ENCODE measurements around the gene ASCC2.

GRCh38 chr22:29825578-29825977 is 12.5 kb downstream of the ASCC2 start:
- TF ChIP-seq, protein P1, sequence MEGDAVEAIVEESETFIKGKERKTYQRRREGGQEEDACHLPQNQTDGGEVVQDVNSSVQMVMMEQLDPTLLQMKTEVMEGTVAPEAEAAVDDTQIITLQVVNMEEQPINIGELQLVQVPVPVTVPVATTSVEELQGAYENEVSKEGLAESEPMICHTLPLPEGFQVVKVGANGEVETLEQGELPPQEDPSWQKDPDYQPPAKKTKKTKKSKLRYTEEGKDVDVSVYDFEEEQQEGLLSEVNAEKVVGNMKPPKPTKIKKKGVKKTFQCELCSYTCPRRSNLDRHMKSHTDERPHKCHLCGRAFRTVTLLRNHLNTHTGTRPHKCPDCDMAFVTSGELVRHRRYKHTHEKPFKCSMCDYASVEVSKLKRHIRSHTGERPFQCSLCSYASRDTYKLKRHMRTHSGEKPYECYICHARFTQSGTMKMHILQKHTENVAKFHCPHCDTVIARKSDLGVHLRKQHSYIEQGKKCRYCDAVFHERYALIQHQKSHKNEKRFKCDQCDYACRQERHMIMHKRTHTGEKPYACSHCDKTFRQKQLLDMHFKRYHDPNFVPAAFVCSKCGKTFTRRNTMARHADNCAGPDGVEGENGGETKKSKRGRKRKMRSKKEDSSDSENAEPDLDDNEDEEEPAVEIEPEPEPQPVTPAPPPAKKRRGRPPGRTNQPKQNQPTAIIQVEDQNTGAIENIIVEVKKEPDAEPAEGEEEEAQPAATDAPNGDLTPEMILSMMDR (conservative IDR thresholded peaks at IDR 0.05 in 1 of 2, IDR thresholded peaks at IDR 0.05 in 1 of 2; ENCODE audit: low read depth in 1 of 2, low read length in 2 of 2), result no peak
- no peak for TF ChIP-seq EZH2 (IDR thresholded peaks at IDR 0.05; ENCODE audit: low read length, missing control alignments)
